ENCODE measurements around the gene TRIO.
A peak's percentile ranks its signal among the peaks of the same experiment; 100 is the strongest.

The TRIO gene

DNA sequence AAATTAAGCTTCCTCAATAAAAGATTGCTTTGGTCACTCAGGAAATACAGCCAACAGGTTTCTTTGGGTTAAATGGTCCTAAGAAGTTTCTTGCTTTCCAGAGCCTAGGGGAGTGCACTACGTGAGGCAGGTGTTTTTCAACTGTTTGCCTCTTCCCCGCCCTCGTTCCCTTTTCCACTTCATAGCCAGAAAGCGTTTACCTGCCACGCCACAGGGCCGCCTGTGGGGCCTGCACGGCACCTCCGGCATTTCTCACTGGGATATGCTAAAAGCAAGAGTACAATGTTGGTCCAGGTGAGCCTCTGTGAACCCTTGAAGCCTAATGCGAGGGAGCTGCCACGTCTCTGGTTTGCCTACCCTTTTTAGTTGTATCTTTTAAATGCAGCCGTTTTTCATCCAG, 270.9 kb downstream of the TRIO start:
- in situ Hi-C loops (cut with HindIII; ENCODE audit: low pct_ligation_motif_present, low pct_unique_long_range_greater_than_20kb, low sequenced_read_pairs): no loop called here
- no peak for DNase-seq

DNA sequence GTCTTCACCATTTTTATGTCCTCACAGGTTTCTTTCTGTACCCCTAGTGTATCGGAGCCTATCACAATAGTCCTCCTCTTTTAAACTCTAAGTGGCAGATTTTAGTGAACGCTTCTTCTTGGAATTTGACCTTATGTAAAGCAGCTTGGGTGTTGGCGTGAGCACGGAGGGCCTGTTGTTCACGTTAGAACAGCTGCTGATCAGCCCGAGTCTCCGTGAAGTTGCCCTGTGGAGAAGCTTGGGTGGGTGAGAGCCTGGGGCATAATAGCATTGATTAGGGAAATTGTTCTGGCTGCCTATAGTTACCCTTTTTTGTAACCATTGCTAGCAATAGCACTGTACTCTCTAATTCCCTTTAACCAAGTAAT, 271.5 kb downstream of the TRIO start:
- in situ Hi-C loops (cut with HindIII; ENCODE audit: low pct_ligation_motif_present, low pct_unique_long_range_greater_than_20kb, low sequenced_read_pairs): no loop called here
- no peak for DNase-seq

DNA sequence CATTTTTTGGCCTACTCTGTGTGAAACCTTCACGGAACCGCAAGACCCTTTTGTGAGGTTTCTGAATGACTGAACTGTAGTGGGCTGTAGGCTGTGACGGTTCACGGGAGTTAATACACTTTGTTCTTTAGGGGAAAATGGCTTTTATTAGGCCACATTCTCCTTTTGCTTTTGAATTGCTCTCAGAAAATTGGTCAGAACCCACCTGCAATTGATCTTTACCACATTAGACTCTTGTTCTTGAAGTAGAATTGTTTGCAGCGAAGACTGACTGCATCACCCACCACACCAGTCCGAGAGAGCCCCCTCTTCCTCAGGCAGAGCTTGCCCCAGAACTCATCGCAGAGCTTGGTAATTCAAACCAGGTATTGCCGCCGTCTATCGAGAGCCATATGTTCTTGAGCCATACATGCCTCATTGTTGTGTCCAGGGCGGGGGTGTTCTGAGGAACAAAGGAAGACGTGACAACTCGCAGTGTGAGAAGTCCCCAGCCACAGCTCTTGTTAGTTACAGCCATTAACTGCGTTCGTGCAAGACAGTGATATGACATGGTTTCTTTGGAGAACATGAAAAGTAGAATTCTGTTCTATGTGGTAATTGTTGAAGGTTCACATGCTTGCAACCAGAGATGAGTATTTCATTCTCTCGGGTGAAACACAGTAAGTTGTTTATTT, 272.0 kb downstream of the TRIO start:
- in situ Hi-C loops (cut with HindIII; ENCODE audit: low pct_ligation_motif_present, low pct_unique_long_range_greater_than_20kb, low sequenced_read_pairs): no loop called here
- DNase-seq: no peak

DNA sequence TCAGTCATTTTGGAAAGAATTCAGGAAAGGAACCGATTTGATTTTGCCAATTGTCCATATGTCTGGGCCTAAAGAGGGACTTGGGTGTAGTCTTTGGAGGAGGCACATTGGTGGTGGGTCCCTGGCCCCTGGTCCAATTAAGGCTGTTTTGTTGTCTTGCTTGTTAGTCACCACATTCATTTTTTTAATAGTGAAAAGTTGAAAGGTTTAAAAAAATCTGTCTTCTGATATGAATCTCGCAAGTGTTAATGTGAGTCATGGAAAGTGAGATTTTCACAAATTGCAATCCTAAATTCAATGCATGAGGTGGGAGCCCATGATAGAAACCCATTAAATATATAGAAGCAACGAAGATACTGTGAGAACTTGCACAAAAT, 272.5 kb downstream of the TRIO start:
- in situ Hi-C loops (cut with HindIII; ENCODE audit: low pct_ligation_motif_present, low pct_unique_long_range_greater_than_20kb, low sequenced_read_pairs): no loop called here

DNA sequence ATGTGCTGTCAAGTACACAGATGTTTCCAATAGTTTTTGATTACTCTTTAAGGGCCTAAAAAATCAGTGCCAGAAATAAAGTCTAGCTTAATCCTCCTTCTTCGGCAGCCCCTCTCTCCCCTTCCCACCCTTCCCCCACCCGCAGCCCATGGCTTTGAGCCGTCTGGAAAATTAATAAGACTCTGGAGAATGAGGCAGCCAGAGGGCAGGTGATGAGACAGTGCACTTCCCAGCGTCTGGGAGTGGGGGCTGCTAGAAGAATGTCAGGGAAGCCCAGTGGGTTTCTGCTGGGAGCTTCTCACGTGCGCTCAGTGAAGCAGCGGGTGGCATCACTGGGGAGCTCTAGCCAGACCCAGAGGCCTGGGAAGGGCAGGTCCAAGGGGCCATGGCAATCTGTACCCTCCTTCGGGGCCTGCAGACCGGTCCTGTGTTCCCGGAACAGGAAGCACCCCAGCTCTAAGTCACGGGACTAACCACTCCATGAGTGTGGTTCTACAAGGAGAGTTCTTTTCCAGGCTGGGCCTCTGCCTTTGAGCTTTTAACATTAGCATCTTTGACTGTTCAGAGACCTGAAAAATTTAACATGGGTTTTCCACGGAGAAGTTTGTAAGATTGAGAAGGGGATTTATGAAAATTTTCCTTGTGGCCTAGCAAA, 273.6 kb downstream of the TRIO start:
- in situ Hi-C loops (cut with HindIII; ENCODE audit: low pct_ligation_motif_present, low pct_unique_long_range_greater_than_20kb, low sequenced_read_pairs): no loop called here
- DNase-seq: no peak

More for the DNA sequence above, 272.5 kb downstream of the TRIO start:
- no peak for DNase-seq

DNA sequence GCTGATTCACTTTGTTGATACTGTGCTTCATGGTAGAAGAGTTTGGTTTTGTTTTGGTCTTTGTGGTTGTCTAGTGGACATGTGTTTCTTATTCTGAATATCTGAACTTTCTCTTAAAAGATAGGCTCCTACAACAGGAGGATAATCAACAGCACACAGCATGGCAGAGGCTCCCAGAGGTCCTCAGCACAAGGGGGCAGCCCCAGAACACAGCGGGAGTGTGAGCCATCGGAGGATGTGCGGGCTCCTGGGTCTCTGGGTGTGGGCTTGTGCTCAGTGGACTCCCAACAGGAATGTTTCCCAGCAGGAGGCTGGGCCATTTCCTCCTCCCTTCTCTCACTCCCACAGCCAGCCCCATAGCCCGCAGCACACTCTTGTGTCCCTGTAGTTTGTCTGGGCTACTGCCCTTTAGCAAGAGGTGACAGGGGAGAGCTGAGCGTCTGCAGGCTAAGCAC, 274.2 kb downstream of the TRIO start:
- no peak for DNase-seq
- in situ Hi-C loops (cut with HindIII; ENCODE audit: low pct_ligation_motif_present, low pct_unique_long_range_greater_than_20kb, low sequenced_read_pairs): no loop called here

DNA sequence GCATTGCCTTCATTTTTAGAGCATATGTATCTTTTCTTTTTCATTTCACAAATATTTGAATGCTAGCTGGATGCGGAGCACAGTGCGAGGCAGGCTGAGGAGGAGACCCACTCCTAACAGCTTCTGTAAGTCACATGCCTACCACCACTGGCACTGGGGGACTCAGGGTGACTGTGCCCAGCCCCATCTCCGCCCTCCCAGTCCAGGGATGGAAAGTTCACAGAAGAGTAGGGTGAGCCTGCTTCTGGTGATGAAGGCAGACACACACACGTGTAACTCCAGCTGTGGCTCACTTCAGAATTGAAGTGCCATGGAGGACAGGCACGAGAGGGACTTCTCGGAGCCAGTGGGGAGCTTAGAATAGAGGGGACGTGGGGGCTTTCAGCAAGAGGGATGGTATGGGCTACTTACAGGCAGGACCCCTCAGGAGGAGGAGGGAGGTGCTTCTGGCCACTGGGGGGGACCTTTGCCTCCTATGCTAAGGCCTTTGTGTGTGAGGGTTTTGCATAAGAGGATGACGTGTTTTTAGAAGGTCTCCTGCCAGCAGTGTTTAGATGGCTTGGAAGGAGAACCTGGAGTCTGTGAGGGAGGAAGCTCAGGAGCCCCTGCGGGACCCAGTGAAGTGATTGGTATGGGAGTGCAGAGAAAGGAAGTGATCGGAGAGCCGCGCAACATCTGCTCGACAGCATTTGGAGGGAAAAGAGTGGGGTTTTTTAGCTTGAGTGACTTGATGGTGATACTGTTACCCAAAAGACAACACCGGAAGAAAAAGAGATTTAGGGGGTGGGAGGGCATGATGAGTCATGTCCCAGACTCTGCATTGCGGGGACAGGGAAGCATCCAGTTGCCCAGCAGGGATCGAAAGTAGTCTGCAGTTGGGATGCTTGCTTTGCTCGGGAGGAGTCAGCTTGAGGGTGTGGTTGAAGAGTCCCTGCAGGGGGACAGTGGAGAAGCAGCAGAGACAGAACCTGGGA, 274.9 kb downstream of the TRIO start:
- in situ Hi-C loops (cut with HindIII; ENCODE audit: low pct_ligation_motif_present, low pct_unique_long_range_greater_than_20kb, low sequenced_read_pairs): no loop called here
- DNase-seq: no peak

DNA sequence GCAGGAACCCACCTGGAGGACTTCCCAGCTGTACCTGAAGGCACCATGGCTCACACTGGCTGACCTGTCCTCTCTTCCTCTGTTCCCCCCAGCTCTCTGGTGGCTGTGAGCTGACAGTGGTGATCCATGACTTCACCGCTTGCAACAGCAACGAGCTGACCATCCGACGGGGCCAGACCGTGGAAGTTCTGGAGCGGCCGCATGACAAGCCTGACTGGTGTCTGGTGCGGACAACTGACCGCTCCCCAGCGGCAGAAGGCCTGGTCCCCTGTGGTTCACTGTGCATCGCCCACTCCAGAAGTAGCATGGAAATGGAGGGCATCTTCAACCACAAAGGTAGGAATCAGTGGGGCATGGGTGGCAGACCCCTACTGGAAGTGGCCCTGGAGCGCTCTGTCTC, 276.5 kb downstream of the TRIO start:
- DNase-seq: no peak
- in situ Hi-C loops (cut with HindIII; ENCODE audit: low pct_ligation_motif_present, low pct_unique_long_range_greater_than_20kb, low sequenced_read_pairs): no loop called here

DNA sequence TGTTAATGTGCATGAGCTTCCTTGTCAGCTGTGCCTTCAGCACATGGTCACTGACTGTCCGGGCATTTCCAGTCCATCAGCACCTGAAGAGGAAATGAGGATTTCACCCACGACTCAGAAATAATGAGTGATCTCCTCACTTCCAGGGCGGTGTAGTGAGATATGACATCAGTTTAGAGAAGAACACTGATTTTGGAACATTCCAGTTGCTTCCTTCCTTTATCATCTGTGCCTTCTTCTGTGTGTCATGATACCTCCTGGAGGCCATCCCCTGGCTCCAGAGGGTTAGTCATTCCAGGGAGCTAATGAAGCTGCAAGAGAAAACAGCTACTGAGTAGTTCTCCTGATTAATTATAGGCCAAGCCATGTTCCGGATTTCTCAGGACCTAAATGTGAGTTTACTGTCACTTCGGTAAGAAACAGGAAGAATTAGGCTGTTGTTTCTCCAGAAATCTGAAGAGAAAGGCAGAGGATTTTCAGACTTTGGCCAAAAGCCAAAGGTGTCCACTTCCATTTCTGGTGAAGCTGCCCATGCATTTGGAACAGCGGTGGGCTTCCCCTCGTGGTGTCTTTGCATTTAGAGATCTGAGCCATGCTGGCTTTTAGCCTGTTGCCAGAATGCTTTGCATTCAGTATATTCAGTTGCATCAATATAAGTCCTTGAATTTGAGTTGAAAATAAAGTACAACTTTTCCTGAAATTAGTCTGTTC, 277.1 kb downstream of the TRIO start:
- in situ Hi-C loops (cut with HindIII; ENCODE audit: low pct_ligation_motif_present, low pct_unique_long_range_greater_than_20kb, low sequenced_read_pairs): no loop called here
- peak; percentile 8 for DNase-seq

DNA sequence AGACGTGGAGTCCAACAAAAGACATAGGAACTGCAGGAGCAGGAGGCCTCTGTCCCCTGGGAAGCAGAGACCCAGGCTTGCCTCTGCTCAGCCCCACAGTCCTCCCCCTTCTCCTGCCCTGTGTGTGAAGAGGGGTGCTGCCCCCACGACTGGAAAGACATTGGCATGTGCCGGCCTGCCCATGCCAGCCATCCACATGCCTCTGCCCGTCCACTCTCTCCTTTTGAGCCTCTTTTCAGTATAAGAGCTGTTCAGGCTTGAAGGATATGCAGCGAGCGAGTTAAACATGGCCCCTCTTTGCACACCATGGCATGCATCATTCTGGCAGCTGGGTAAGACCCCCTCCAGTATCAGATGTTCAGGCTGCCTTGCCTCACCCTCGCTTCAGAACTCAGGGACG, 278.7 kb downstream of the TRIO start:
- in situ Hi-C loops (cut with HindIII; ENCODE audit: low pct_ligation_motif_present, low pct_unique_long_range_greater_than_20kb, low sequenced_read_pairs): no loop called here
- no peak for DNase-seq

DNA sequence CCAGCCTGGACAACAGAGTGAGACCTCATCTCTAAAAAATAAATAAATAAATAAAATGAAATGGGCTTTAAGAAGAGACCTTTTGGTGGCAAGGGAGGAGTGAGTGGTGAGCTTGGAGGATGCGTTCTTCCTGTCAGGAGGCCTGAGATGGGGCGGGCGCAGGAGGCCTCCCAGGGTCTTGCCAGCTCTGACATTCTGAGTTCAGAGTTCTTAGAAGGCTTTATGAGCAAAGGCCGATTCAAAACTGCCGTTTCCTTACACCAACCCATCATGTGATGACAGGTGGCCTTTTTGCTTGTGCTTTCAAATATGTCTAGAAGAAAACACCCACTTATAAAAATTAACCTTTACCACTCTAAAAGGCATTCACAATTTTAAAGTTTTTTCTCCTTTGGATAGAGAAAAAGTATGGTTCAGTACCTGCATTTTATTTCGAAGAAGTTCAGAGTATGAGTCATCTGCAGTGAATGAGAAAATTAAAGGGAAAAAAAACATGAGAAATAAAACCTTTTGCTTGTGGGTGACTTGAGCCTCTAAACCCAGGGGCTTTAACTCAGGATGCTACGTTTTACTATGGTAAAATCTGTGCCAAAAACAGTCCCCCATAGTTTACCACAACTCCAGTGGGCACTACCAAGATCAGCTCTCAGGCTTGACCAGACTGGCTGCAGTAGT, 281.0 kb downstream of the TRIO start:
- in situ Hi-C loops (cut with HindIII; ENCODE audit: low pct_ligation_motif_present, low pct_unique_long_range_greater_than_20kb, low sequenced_read_pairs): no loop called here
- DNase-seq: no peak

DNA sequence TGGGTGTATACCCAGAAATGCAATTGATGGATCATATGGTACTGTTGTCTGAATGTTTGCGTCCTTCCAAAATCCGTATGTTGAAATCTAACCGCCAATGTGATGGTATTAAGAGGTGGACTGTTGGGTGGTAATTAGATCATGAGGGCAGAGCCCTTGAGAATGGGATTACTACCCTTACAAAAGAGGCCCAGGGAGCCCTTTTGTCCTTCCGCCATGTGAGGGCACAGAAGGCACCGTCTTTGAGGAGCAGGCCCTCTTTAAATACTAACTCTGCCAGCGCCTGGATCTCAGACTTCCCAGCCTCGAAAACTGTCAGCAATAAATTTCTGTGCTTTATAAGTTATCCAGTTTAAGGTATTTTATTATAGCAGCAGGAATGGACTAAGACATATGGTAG, 282.4 kb downstream of the TRIO start:
- in situ Hi-C loops (cut with HindIII; ENCODE audit: low pct_ligation_motif_present, low pct_unique_long_range_greater_than_20kb, low sequenced_read_pairs): no loop called here
- no peak for DNase-seq

DNA sequence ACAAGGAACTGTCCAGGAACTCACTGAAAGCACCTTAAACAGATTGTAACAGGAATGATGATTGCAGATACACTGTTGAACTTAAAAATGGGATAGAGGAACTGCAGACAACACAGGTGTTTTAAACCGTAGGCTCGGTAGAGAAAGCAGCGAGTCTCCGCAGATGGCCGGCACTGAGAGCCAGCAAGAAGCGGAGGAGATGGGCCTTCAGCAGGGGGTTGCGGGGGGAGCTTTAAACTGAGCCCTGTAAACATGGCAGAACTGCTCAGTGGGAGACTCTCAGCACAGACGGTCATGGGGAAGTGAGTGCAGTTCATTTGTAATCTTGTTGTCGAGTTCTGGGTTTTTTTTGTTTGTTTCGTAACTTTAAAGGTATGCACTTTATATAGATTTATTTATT, 283.4 kb downstream of the TRIO start:
- no peak for DNase-seq
- in situ Hi-C loops (cut with HindIII; ENCODE audit: low pct_ligation_motif_present, low pct_unique_long_range_greater_than_20kb, low sequenced_read_pairs): no loop called here

DNA sequence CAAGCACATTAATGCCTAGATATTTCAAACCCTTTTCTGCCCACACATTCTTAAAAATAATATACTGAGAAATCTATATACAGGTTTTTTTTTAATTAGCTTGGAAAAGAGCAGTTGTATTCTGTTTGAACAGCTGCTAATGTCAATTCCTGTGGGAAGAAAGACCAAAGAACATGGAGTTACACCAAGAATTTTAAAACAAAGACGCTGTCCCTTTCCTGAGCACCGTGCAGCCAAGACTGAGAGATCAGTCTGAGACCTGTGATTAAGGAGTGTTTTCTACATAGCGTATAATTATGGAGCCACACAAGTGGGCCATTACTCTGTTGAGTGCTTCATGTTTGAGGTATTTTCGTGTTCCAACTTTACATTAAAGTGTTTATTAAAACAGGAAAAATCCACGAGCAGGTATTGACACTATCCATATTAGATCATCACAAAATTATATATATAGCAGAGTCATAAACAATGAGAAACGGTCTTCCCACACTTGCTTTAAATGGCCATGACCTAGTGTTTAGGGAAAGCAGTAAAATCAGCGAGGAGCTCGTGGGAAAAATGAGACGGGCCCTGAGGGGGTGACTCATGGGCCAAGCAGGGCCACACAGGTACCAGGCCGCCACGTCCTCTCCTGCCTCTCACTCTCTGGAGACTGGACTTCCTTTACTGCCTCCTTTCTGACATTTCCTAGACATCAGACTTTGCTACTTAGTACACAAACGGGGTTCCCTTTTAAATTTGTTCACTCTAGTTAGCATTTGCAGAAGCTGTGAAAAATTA, 285.4 kb downstream of the TRIO start:
- in situ Hi-C loops (cut with HindIII; ENCODE audit: low pct_ligation_motif_present, low pct_unique_long_range_greater_than_20kb, low sequenced_read_pairs): no loop called here
- DNase-seq: no peak

DNA sequence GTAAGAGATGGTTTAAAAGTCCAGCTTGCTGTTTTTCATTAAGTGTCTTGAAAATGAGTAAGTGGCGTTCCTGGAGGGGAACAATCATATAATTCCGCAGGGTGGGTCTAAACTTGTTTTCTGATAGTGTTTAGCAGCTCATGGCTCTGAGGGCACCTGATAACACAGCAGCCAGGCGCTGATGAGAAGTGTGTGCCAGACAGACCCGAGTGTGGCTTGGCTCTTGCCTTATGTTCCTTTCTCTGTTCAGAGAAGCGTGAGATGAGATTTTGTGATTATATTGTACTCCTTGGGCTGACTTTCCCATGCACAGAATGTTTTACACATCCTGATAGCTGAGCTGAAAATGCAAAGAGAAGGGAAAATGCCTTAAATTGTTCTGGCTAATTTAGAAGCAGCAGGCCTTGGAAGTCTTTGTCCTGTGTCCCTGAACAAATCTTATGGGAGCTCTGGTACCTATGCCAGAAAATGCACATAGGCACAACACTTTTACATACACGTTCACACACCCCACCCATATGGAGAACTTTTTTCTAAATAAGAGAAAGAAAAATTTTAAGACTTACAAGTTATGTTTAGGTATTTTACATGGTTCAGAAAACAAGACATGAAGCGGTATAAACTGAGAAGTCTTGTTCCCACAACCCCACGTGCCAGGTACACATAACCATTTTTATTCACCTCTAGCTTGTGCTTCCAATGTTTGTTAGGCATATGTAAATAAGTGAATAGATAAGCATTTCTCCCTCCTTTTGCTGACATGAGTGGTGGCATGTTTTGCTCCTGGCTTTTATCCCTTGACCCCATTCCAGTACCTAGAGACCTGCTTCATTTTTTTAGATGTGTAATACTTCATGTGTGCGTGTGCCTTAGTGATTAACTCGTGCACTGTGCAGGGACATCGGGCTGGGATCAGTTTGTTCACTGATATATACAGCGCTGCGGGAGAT, 286.2 kb downstream of the TRIO start:
- in situ Hi-C loops (cut with HindIII; ENCODE audit: low pct_ligation_motif_present, low pct_unique_long_range_greater_than_20kb, low sequenced_read_pairs): no loop called here
- DNase-seq: no peak

DNA sequence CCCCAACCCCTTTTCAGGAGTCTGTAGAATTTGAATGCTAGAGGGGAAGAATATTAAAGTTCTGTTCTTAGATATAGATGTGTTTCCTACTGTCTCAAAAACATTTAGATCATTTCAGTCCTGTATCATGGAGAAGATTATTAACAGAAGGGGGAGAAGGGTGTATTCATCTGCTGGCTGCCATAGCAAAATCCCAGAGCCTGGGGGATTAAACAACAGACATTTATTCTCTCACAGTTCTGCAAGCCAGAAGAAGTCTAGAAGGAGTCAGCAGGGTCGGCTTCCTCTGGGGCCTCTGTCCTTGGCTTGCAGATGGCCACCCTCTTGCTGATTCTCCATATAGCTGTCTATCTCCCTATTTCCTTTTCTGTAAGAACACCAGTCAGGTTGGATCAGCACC, 288.4 kb downstream of the TRIO start:
- in situ Hi-C loops (cut with HindIII; ENCODE audit: low pct_ligation_motif_present, low pct_unique_long_range_greater_than_20kb, low sequenced_read_pairs): no loop called here
- DNase-seq: no peak
